Gastroesophageal sphincter (tissue), 4 donors: ENCODE measurements around the gene TPSD1. TPM values are rescaled to one million over a fixed set of nuclear protein-coding genes. Genes with fewer than 3 reads are reported as not detected.

Source experiments
- ATAC-seq: fragments of 150-250 bp; one replicate; pipeline ENCODE4 v1.9.1; 2016; ENCODE audit warnings: mild to moderate bottlenecking, moderate library complexity
- H3K27ac ChIP-seq, 4 donors: fragments of 200-600 bp; sonication (generic) in 3 of 4; 1 replicate in 3 of 4; 2 replicates in 1 of 4; pipeline ENCODE4 v1.5.1; 2016 to 2019
- H3K27me3 ChIP-seq: fragments of 200-600 bp; sonication (generic); one replicate; pipeline ENCODE4 v1.5.1; 2019
- H3K36me3 ChIP-seq, 2 donors: fragments of 200-600 bp; sonication (generic); one replicate each; pipeline ENCODE4 v1.5.1; 2019; ENCODE audit warnings: control low read depth in 1 of 2
- H3K4me1 ChIP-seq, 3 donors: fragments of 200-600 bp; sonication (generic); 1 replicate in 2 of 3; 2 replicates in 1 of 3; pipeline ENCODE4 v1.5.1; 2016 to 2019; ENCODE audit warnings: control low read depth in 2 of 3
- H3K4me3 ChIP-seq, 2 donors: fragments of 200-600 bp; sonication (generic); one replicate each; pipeline ENCODE4 v1.5.1; 2019; ENCODE audit warnings: mild to moderate bottlenecking in 1 of 2, moderate library complexity in 1 of 2
- H3K9me3 ChIP-seq, 3 donors: fragments of 200-600 bp; sonication (generic); one replicate each; pipeline ENCODE4 v1.5.1; 2017 to 2019; ENCODE audit warnings: control low read depth in 2 of 3
- EP300 ChIP-seq: sonication (generic); formaldehyde crosslinking; IDR thresholded peaks from one replicate; pipeline ENCODE4 v1.6.1; 2017; ENCODE audit warnings: antibody characterized with exemption, mild to moderate bottlenecking
- POLR2A ChIP-seq, 2 donors: fragments of 450-650 bp; IDR thresholded peaks; one replicate each; pipeline ENCODE4 v1.6.1; 2017; ENCODE audit warnings: antibody characterized with exemption in 2 of 2, mild to moderate bottlenecking in 2 of 2, moderate library complexity in 1 of 2
- POLR2AphosphoS5 ChIP-seq: sonication (generic); formaldehyde crosslinking; IDR thresholded peaks from one replicate; pipeline ENCODE4 v1.6.1; 2017; ENCODE audit warnings: antibody characterized with exemption
- WGBS, 2 donors: methylation state at CpG; one replicate each; pipeline ENCODE4 v1.1.5; 2018; ENCODE audit warnings: low coverage in 1 of 2; 5-methylcytosine and 5-hydroxymethylcytosine counted together
- total RNA-seq, 4 donors: library from RNA; depleted of rRNA; stranded (reverse); fragments of >200 nt; gene quantifications; one replicate each; pipeline ENCODE4 v1.1.0, GENCODE V29; 2016
- TF ChIP-seq, protein P1 (sequence below), 4 experiments: fragments of 200-600 bp in 2 of 4; fragments of 450-650 bp in 2 of 4; sonication (generic) in 1 of 4; IDR thresholded peaks; one replicate each; pipeline ENCODE4 v1.5.1; 2017 to 2019; ENCODE audit warnings: antibody characterized with exemption in 4 of 4, mild to moderate bottlenecking in 2 of 4, moderate library complexity in 2 of 4

TPSD1 gene
- total RNA-seq, 4 donors from 2014 or later = 2.8 to 6.4 (median 3.7) TPM; not detected in 1

- ATAC-seq = no peak
- no CpG with 5 or more reads among the region's 18 CpGs for WGBS, 2 donors
These were observed 22.6 kb downstream of the TPSD1 start for GRCh38 chr16:1278477-1278876.

GRCh38 chr16:1279081-1279944 lies 23.4 kb downstream of the TPSD1 start:
- 67% methylated on average over 1 of the region's 30 CpGs; no CpG with 5 or more reads in 1 of the 2 donors for WGBS, 2 donors
- H3K27me3 ChIP-seq = peaks cover 85% of the 10 kb centered on the region

More at GRCh38 chr16:1278477-1278876, 22.6 kb downstream of the TPSD1 start:
- Histone ChIP-seq H3K4me3 (no peak overlapping the region), H3K9me3 (peaks cover 0 to 5% (median 0%) of the 10 kb centered on the region in 3 donors), H3K27ac (no peak overlapping the region), H3K27me3 (peaks cover 85% of the 10 kb centered on the region), H3K36me3 (no peaks in the 10 kb centered on the region), H3K4me1 (no peaks in the 10 kb centered on the region)
- TF ChIP-seq EP300 (no peak), POLR2A (IDR thresholded peaks at IDR 0.05) (no peak), POLR2AphosphoS5 (no peak)
- TF ChIP-seq, protein P1, sequence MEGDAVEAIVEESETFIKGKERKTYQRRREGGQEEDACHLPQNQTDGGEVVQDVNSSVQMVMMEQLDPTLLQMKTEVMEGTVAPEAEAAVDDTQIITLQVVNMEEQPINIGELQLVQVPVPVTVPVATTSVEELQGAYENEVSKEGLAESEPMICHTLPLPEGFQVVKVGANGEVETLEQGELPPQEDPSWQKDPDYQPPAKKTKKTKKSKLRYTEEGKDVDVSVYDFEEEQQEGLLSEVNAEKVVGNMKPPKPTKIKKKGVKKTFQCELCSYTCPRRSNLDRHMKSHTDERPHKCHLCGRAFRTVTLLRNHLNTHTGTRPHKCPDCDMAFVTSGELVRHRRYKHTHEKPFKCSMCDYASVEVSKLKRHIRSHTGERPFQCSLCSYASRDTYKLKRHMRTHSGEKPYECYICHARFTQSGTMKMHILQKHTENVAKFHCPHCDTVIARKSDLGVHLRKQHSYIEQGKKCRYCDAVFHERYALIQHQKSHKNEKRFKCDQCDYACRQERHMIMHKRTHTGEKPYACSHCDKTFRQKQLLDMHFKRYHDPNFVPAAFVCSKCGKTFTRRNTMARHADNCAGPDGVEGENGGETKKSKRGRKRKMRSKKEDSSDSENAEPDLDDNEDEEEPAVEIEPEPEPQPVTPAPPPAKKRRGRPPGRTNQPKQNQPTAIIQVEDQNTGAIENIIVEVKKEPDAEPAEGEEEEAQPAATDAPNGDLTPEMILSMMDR (IDR thresholded peaks at IDR 0.05) = no peak

GRCh38 chr16:1279945-1280589 lies 24.2 kb downstream of the TPSD1 start:
- Histone ChIP-seq H3K4me3 (no peak overlapping the region), H3K4me1 (no peaks in the 10 kb centered on the region), H3K36me3 (no peaks in the 10 kb centered on the region), H3K9me3 (no peaks in the 10 kb centered on the region), H3K27ac (no peak overlapping the region), H3K27me3 (peaks cover 89% of the 10 kb centered on the region)
- no peak for ATAC-seq
- no peak for TF ChIP-seq EP300
- TF ChIP-seq, protein P1 (IDR thresholded peaks at IDR 0.05) = no peak
- no CpG with 5 or more reads among the region's 29 CpGs for WGBS, 2 donors

More at GRCh38 chr16:1279081-1279944, 23.4 kb downstream of the TPSD1 start:
- H3K27ac ChIP-seq = no peak overlapping the region
- TF ChIP-seq POLR2A (IDR thresholded peaks at IDR 0.05) (no peak), EP300 (no peak), POLR2AphosphoS5 (no peak)
- TF ChIP-seq, protein P1 (IDR thresholded peaks at IDR 0.05) = no peak
- H3K4me1 ChIP-seq = no peaks in the 10 kb centered on the region
- no peaks in the 10 kb centered on the region for H3K36me3 ChIP-seq
- H3K4me3 ChIP-seq = no peak overlapping the region
- ATAC-seq = no peak
- no peaks in the 10 kb centered on the region for H3K9me3 ChIP-seq

GRCh38 chr16:1280783-1281182 lies 24.9 kb downstream of the TPSD1 start:
- TF ChIP-seq POLR2AphosphoS5 = no peak
- TF ChIP-seq EP300 = no peak
- no peak for TF ChIP-seq POLR2A (IDR thresholded peaks at IDR 0.05)
- TF ChIP-seq, protein P1 (IDR thresholded peaks at IDR 0.05) = no peak
- Histone ChIP-seq H3K4me1 (no peaks in the 10 kb centered on the region), H3K4me3 (no peak overlapping the region), H3K36me3 (no peaks in the 10 kb centered on the region), H3K9me3 (no peaks in the 10 kb centered on the region), H3K27ac (no peak overlapping the region), H3K27me3 (peaks cover 91% of the 10 kb centered on the region)
- ATAC-seq = no peak
- 50 to 84% methylated on average over 1 to 6 of the region's 8 CpGs for WGBS, 2 donors
